Measurements from ENCODE around the gene SLC39A6. TPM values are rescaled to one million over a fixed set of nuclear protein-coding genes. Genes with fewer than 3 reads are reported as not detected.

The SLC39A6 gene
- total and polyA plus RNA-seq, 4 experiments from 2014 or later, result 18.9 to 41.8 (median 27.6) TPM

DNA sequence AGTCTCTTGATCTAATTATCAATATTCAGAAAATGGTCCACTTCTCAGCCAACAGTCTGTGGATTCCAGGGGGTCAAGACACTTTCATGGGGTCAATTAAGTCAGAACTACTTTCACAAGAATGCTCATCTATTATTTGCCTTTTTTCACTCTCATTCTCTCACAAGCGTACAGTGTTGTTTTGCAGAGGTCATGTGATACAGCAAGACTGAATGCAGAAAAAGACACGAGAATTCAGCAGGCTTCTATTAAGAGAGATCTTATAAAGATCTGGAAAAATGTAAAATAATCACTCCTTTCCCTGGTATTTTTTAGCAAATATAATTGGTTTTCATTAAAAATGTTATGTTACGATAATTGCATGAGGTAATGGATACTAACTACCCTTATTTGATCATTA lies 70.5 kb downstream of the SLC39A6 start:
- no peak overlapping the region for H3K4me3 Mint-ChIP-seq

More for the DNA sequence above, 70.5 kb downstream of the SLC39A6 start:
- ChIA-PET POLR2A (ENCODE audit: partially characterized antibody) (no interaction called here), CTCF (ENCODE audit: partially characterized antibody) (no interaction called here)
- no peak for DNase-seq
- Histone ChIP-seq H3K27ac (ENCODE audit: low read depth, low read length) (no peak overlapping the region), H3K9me3 (ENCODE audit: control insufficient read depth in 1 of 2, low read length in 2 of 2) (no peaks in the 10 kb centered on the region), H3K36me3 (ENCODE audit: insufficient read depth, low read length) (no peaks in the 10 kb centered on the region), H3K27me3 (ENCODE audit: insufficient read depth, low read length) (no peaks in the 10 kb centered on the region), H3K4me3 (ENCODE audit: low read length in 2 of 2) (no peak overlapping the region), H3K4me1 (ENCODE audit: insufficient read depth, low read length) (peaks cover 9% of the 10 kb centered on the region)
- Mint-ChIP-seq H3K4me1 (peaks cover 27 to 56% (median 44%) of the 10 kb centered on the region in 4 donors), H3K36me3 (peaks cover 8 to 14% of the 10 kb centered on the region in 2 donors), H3K9me3 (no peaks in the 10 kb centered on the region), H3K27ac (no peak overlapping the region), H3K27me3 (no peaks in the 10 kb centered on the region)
- intact Hi-C loops (cut with micrococcal nuclease), result no loop called here

Other genes with a start within 250 kb of the SLC39A6 start
- gene RPRD1A, start 61.8 kb downstream of the SLC39A6 start, total RNA-seq, result 10 to 100 TPM; 40.1 to 42.3 TPM
- 10 to 100 TPM in 1 of 2 donors, 1 to 10 TPM in 1; 6.1 to 12.8 TPM for gene RPRD1A, start 61.8 kb downstream of the SLC39A6 start, polyA plus RNA-seq
- 100 to 1,000 TPM; 139 to 143 TPM for gene ELP2, start 559 bp upstream of the SLC39A6 start, total RNA-seq
- gene ELP2, start 559 bp upstream of the SLC39A6 start, polyA plus RNA-seq, result 10 to 100 TPM; 76.3 to 81.3 TPM
- gene MOCOS, start 58.2 kb upstream of the SLC39A6 start, total RNA-seq, result under 1 TPM in 1 of 2 experiments, not detected in 1; 0.12 TPM
- gene MOCOS, start 58.2 kb upstream of the SLC39A6 start, polyA plus RNA-seq, result under 1 TPM in 1 of 2 donors, not detected in 1; 0.06 TPM
- gene FHOD3, start 168.4 kb upstream of the SLC39A6 start, total RNA-seq, result not detected
- gene FHOD3, start 168.4 kb upstream of the SLC39A6 start, polyA plus RNA-seq, result not detected